HG02938 (cell line): ENCODE results near the gene TOP2A.
A peak's percentile ranks its signal among the peaks of the same experiment; 100 is the strongest.

Source experiments
- ATAC-seq: cut with Tn5 transposase; IDR thresholded peaks from one replicate; pipeline ENCODE4 v1.9.1; 2021; ENCODE audit warnings: mild to moderate bottlenecking, moderate library complexity; ENCODE audit not compliant: unreplicated experiment

TOP2A gene

DNA sequence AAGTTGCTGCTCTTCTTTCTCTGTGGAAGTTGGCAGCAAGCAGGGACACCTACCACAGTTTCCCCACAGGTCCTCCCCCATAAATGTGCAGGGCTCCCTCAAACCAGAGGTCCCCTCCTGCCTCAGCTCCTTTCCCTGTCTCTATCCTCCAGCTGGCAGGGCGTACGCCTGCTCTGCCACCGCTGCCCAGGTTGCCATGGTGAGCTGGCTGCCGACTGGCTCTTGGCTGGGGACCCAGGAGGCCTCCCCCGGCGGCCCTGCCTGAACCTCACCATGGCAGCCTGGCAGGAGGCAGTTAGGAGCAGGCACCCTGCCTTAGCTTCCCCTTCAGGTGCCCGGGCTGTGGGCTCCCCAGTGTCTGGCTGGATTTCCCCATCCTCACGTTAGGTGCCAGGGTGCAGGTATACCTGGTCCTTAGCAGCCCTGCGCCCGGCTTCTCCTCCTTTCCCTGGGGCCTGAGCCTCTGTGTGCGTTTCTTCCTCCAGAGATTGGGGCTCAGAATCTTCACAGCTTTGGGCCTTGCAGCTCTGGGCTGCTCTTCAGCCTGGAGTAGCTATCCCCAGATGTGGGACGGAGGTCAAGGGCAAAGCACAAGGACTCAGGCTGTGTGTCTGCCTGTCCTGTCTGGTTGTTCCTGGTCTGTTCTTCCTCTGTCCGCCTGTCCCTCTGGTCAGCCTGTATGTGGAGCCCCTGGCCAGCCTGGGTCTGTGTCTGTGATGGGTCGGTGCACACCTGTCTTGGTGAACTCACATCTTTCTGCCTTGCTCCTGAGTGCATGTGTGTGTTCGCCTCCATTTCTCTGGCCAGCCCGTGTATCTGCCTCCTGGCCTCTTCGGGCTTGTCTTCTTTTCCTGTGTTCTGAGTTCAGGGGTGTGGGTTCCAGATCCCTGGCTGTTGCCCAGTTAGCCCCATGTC is 68.9 kb downstream of the TOP2A start:
- no peak for ATAC-seq

DNA sequence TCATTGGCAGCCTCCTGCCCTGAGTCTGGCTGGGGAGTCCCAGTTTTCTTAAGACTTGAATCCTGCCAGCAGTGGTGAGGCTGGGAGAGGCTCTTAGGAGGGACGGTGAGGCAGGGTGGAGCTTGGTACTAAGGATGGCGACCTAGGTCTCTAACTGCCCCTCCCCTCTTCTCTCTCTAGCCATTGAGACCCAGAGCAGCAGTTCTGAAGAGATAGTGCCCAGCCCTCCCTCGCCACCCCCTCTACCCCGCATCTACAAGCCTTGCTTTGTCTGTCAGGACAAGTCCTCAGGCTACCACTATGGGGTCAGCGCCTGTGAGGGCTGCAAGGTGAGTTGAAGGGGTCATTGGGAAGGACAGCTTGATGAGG is 69.6 kb downstream of the TOP2A start:
- no peak for ATAC-seq

DNA sequence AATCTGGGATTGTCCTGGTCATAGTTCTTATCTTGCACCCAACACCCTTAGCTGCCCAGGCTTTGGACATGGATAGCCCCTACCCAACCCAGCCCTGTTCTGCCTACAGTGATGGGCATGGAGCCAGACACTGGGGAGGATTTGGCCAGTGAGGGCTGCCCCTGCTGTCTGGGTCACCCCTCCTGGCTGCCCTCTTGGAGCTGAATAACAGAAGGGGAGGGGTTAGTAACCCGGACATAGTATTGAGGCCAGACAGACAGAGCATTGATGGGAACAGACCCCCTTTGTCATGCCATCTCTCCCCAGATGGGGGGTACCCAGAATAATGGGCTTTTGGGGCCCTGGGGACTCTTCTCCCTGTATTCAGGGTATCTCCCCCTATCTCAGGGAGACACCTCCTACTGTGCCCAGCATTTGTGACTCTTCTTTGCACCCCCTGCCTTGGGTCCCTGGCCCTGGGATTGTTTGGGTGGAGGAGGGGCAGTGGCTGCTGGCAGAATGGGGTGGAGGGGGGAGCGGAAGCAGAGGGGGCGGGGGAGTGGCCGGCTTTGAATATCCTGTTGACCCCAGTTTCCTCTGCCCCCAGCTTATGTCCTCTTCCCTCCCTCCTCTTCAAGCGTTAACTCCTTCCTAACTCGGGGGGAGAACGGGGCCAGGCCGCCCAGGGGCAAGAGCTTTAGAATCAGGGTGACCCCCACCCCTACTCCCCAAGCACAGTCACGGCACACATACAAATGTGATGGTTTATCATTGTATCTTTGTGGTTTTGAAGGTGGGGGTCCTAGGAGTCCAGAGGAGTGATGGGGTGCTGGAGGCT is 70.2 kb downstream of the TOP2A start:
- no peak for ATAC-seq

DNA sequence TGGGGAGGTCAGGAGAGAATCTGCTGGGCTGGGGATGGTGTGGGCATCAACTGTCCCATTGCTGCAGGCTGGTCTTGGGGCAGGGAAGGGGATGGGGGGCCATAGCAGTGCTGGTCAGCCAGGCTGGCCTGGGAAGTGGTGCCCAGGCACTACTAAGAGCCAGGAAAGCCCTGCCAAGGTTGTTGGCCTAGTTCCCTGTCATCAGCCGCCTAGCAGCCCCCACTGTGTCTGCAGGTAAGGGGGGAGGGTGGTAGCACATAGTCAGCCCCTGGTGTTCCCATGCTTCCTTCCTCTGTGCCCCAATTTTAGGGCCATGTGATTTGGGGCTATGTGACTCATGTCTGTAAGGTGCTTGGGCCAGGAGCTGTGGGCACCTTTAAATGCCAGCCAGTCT is 70.9 kb downstream of the TOP2A start:
- no peak for ATAC-seq

DNA sequence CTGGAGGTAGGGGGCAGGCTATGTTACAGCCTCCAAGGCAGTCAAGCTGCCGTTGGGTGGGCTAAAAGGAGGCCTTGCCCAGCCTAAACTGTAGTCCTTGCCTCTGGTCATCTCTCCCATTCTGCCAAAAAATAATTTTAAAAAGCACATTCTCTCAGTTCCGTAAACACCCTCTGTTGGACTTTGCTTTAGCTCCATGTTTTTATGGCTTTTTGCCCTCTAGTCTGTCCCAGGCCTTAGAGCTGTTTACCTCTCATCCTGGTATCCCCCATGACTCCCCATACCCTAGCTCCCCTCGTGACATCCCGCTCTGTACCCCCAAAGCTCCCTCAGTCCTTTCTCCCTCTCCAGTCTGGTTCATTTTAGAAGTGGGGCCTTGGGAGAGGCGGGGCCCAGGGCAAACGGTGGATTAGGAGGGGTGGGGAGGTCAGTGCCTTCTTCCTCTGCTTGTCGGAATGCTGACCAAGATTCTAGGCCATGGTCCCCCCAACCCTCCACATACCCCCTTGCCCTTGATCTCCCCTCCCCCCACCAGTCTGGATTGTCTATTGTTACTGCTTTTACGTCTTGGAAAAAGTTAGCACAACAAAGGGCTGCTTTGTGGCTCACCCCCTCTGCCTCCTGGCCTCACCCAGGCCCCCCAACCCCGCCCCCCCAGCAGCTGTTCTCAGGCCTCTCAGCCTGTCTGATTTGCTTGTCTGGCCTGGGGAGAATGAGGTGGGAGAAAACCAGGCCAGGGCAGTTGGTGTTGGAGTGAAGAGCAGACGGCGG is 71.5 kb downstream of the TOP2A start:
- no peak for ATAC-seq

DNA sequence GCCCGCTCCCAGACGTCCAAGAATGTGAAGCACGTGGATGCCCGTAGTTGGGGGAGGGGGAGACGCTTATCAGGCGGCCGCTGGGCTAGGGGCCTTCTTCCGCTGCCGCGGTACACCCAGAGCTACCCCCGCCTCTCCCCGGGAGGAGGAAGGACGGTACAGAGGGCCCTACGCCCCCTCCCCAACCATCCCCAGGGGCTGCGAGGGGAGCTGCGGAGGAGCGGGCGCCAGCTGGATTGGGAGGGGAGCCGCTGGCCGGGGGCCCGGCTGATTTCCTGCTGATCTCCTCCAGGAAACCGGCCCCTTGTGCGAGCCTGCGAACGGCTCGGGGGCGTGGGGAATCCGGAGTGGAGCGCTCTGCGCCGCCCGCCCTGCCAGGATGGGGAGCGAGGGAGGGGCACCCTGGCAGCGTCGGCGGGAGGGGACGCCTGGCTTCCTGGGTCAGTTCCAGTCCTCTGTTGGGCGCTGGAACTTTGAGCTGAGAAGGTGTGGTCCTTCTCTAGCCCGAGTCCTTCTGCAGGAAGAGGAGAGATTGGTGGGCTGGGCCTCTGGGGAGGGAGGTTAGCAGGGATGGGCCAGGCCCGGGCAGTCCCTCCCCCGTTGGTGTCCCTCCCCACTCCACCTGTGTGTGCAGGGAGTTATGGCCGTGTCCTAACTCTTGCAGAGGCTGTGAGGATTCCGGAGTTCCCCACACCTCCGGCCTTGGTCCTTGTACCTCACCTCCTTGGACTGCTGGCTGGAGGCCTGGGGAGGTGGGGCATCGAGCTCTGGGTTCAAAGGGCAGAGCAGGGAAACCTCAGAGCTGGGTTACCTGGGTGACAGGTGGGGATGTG is 72.3 kb downstream of the TOP2A start:
- ATAC-seq, result no peak

DNA sequence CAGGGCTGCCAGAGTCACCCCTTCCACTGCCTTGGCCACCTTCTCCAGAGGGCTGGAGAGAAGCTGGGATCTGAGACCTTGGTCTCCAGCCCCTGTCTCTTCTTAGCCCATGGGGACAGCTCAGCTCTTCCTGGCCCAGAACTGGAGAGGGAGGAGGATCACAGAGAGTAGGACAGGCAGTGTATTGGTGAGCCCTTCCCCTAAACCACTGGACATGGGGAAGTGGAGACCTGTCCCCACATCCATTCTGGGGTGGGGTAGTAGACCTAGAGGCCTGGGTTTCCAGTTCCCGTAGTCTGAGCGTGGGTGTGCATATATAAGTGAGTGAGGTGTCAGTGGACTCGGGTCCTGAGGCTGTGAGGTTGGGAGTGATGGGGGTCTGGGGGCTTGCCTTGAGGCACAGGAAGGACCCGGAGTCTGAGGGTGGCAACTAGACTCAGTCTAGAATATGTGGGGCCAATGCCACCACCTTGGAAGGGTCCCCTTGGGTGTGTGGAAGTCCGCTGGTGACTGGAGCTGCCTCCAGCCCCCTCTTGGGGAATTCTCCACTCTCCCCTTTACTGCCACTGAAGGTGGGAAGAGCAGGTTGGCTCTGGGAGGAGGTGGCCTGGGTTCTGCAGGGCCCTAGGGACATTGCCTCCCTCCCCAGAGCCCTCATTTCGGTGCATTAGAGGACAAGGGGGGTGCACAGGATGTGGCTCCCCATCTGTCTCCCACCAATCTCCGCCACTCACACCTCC is 73.1 kb downstream of the TOP2A start:
- no peak for ATAC-seq

DNA sequence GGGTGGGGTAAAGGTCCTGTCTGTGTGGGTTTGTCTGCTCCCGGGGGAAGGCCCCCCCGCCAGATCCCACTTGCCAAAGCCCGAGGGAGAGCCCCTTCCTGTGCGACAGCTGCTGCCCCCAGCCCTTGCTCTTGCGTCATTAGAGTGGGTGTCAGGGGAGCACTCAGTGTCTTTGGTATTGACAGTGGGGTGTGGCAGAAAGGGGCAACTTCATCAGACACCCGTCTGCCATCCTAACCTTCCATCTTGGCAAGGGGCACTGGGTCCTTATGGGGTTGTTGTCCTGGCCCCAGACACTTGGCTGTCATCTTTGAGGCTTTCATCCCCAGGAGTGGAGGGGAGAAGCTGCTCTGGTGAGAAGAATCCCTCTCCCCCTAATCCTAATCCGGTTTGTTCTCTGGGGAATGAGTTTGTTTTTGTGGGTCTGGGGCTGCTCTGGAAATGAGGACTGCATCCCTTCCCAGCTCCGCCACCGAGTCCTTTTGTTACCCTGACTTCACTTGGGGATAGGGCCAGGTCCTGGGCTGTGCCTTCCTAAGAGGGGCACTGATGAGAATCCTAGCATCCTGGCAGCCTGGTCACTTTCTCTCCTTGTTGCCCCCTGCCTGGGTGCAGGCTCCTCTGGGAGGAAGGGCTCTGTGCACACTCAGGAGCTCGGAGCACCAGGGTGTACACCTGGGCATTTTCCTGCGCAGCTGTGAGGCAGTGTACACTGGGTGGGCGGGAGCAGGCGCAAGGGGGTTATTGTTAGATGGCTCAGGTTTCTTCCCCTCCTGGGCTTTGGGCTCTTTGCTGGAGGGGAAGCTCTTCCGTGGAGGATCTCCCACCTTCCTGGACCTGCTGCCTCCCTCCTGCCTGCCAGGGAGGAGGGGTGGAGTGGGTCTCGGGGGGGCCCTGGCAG is 74.2 kb downstream of the TOP2A start:
- no peak for ATAC-seq

DNA sequence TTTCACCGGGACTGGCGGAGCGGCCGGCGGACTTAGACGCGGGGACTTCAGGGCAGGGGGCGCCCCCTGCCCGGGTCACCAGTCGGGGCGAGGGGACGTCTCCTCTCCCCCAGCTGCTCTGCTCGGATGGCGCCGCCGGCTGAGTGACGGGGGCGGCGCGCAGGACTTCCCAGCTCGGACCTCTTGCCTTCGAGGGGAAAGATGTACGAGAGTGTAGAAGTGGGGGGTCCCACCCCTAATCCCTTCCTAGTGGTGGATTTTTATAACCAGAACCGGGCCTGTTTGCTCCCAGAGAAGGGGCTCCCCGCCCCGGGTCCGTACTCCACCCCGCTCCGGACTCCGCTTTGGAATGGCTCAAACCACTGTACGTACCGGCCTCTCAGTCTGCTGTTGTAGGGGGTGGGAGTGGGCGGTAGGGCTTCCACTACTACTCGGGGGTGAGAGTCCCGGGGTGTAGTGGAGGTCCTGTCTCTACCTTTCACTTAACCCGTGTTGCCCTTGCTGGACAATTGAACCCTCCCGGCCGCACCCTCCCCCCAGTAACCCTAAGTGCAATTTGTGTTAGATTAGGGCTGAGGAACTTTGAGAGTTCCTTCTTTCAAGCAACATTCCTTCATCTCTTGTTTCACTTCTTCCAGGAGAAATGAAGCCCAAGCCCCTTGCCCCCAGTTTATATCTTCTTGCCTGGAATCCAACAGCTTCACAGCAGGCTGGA is 75.0 kb downstream of the TOP2A start:
- ATAC-seq, result no peak

DNA sequence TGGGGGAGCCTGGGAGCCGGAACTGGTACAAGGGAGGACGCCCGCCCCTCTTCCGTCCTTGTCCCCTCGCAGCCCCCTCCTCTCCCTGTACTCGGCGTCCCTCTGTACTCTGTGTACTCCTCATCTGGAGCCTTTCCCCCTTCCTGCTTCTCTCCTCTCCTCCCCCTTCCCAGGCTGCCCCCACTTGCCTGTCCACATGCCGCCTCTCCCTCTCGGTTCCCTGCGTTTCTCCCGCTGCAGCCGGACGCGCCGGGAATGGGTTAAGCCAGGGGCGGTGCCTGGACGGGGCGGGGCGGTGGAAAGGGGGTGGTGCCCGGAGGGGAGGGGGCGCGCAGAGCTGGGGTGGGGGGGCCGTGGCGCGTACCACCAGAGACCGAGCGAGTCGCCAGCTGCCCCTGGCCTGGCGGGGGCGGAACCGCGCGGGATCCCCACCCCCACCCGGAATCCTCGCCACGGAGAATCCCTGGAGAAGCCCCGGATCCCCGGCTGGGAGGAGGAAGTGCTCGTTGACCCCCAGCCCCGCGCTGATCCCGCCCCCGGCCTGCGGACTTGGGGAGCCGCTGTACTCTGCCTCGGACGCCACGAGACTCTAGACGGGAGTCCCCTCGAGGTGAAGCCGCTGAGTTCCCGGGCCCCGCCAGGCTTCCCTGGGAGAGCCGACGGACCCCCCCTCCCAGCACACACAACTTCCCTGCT is 75.7 kb downstream of the TOP2A start:
- no peak for ATAC-seq

DNA sequence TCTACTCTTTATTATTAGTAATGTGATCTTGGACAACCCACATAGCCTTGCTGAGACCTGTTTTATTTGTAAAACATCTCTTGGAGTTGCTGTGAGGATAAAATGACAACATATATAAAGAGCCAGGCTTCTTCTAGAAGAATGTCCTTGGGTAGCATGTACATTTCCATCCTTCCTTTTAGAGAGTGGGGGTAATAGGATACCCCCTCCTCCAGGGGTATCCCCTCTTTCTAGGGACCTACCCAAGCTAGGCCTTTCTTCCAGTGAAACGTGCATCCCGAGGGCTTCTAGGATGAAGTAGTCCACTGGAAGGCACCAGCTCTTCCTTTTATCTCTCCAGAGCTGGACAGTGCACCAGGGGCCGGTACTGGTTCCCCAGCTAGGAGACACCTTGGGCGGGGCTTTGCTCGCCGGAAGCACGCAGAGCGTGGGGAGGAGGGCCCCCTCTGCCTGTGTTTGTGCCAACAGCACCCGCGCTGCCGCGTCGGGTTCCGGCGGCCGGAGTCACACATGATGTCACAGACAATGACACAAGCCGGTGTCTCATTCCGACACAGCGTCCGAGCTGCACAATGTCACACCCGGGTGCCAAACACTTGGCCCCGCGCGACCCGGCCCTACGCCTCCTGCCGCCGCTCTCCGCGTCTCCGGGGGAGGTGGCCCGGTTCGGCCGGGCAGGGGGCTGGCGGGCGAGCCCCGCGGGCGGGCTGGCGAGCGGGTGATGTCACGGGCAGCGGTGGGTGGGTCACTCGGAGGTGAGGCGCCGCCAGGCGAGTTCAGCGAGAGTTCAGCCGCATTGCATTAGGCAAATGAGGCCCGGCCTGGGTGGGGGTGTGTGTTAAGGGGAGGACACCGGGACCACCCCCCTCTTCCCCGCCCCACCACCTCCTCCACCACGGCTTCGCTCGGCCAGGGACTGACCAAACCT is 76.6 kb downstream of the TOP2A start:
- peak; percentile 49 for ATAC-seq

DNA sequence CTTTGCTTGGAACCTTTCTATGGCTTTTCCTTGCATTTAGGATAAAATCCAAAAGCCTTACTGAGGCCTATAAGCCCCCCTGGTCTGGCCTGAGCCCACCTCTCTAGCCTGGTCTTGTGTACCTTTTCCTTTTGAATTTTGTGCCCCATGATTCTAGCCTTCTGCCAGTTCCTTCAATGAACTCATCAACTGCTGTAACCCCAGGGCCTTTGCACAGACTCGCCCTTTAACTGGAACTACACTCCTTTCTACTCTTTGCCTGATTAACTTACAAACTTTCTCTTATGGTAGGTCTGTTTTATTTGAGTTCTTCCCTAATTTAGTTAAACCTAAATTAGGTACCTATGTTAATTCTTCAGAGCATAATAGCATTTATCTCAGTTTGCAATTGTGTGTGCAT is 77.4 kb downstream of the TOP2A start:
- no peak for ATAC-seq

DNA sequence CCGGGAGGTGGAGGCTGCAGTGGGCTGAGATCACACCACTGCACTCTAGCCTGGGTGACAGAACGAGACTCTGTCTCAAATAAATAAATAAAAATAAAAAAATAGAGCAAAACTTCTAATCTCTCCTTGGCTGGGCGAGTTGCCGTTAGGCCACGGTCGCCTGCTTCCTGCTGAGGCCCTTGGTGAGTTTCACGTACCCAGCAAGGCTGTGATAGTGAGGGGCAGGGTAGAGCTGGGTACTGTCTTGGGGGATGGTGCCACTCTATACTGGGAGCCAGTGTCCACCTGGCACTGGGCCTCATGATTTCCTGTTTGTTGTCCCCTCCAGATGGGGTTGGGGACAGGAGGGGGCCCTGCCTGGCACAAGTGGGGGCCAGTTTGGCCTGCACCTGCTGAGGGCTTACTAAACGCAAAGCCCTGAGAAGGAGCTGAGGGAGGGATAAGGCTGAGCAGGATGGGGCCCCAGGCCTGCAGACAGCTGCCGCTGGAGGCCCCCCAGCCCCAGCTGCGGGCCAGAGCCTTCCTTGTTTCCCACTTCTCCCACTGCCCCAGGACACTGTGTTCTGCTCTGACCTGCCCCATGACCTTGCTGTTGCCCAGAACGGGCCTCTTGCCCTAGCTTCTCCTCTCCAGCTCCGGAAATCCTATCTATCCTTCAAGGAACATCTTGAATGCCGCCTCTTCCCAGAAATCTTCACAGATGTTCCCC is 78.6 kb downstream of the TOP2A start:
- no peak for ATAC-seq
